GM18907 (cell line): Measurements from ENCODE around the gene BCDIN3D.
"Not testable (repeated sequence)": the region's sequence is repeated elsewhere in the genome, so short reads cannot be mapped to it uniquely, and the experiment has no call there.

Source experiments
- ATAC-seq: cut with Tn5 transposase; IDR thresholded peaks from one replicate; pipeline ENCODE4 v1.9.1; 2021; ENCODE audit warnings: mild to moderate bottlenecking, moderate library complexity; ENCODE audit not compliant: unreplicated experiment

Gene BCDIN3D, protein sequence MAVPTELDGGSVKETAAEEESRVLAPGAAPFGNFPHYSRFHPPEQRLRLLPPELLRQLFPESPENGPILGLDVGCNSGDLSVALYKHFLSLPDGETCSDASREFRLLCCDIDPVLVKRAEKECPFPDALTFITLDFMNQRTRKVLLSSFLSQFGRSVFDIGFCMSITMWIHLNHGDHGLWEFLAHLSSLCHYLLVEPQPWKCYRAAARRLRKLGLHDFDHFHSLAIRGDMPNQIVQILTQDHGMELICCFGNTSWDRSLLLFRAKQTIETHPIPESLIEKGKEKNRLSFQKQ

DNA sequence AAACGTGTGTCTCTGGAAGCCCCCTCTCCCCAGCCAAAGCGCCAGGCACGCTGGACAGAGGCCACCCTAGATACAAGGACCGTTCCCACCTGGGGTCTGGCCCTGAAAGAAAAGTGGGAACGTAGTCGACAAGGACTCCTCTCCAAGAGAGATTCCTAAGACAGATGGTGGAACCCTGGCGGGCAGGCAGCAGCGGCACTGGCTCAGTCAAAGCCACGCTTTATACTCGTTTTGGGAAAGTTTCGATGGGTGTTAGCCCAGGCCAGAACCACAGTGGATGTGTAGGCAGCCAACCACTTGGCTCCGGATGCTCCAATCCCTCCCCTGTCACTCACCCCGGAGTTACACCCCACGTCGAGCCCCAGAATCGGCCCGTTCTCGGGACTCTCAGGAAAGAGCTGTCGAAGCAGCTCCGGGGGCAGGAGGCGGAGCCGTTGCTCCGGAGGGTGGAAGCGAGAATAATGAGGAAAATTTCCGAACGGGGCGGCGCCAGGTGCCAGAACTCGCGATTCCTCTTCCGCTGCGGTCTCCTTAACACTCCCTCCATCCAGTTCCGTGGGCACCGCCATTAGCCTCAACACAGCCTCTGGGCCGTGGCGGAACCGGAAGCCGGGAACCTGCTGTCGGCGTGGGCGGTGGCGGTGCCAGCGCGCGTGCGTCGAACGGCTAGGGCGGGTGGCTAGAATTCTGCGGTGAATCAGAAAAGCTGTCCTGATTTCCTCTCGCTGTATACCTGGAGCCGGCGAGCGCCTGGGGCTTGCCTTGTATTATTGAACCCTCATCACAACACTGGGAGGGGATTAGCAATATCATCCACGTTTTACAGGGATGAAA, at the start of gene BCDIN3D:
TSS of gene BCDIN3D (minus strand) at position 588 of the 834 bp plus-strand sequence. CDS start at position 569, 19 bp downstream.
- peak; percentile 86 for ATAC-seq

DNA sequence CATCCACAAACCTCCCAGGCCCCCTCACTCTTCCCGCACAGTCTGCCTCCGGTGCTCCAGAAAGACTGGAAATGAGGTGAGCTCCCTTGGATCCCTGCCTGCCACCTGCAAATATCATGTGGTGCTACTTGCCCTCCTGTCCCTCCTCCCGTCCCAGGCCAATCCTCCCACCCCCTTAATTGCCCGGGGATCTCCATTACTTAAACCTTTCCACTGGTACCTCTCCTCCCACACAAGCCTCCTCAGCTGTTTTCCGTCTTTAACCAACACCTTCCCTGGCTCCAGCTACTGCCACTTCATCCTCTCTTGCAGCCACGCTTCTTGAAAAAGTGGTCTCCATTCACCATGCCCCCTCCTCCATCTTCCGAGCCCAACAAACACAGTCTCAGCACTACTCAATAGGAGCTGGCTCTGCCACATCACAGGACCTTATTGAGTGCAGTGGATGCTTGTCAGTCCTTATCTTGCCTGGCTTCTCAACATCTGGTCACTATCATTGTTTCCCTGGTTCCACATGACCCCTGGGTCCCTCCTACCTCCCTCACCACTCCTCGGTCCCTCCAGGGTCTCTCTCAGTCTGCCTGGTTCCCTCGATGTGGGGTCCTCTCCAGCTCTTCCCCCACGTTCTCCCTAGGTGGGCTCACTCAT, 49.3 kb upstream of the BCDIN3D start:
- no peak for ATAC-seq

DNA sequence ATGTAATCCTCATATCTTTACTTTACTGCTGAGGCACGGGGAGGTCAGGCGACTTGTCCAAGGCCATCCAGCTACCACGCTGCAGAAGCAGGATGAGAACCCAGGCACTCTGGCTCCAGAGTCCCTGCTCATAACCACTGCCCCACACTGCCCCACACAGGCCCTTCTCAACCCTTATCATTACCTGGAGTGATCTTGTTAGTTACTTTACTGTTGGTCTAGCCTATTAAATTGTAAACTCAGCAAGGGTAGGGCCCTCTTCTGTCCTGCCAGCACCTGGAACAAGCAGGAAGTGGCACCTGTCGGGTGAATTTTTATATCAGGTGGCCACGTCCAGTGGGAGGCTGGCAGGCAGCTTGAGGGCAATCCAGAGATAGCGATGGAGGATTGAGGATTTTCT, 48.6 kb upstream of the BCDIN3D start:
- ATAC-seq = no peak

DNA sequence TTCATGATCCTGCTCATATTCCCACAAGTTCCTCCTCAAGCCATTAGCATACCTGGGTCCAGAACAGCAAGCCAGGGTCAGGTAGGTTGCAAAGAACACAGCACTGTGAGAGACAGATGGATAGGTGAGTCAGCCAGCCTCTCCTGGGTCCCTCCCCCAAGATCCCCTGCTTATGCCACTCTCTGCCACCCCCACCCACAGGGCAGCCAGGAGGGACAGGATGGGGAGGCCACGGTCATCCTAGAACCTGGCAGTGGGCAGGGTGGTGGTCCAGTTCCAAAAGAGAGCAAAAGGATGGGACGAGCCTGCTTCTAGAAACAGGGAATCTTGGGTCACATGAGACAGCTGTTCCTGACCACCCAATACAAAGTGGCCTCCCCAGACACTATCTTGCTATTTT, 48.1 kb upstream of the BCDIN3D start:
- no peak for ATAC-seq

DNA sequence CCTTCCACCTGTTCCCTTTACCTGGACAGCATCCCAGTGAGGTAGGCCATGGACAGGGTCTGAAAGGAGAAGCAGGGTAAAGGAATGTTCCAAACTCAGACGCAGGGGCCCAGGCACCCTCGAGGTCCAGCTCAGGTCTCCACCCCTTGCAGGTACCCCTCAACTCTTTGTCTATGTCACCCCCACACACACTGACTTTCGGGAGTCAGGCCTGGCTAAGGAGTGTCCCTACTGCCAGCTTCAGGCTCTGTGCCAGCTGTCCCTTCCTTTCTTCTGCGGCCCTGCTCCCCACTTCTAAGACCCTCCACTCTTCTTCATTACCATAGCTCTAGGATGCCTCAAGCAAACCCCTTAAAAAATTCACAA, 47.2 kb upstream of the BCDIN3D start:
- no peak for ATAC-seq

DNA sequence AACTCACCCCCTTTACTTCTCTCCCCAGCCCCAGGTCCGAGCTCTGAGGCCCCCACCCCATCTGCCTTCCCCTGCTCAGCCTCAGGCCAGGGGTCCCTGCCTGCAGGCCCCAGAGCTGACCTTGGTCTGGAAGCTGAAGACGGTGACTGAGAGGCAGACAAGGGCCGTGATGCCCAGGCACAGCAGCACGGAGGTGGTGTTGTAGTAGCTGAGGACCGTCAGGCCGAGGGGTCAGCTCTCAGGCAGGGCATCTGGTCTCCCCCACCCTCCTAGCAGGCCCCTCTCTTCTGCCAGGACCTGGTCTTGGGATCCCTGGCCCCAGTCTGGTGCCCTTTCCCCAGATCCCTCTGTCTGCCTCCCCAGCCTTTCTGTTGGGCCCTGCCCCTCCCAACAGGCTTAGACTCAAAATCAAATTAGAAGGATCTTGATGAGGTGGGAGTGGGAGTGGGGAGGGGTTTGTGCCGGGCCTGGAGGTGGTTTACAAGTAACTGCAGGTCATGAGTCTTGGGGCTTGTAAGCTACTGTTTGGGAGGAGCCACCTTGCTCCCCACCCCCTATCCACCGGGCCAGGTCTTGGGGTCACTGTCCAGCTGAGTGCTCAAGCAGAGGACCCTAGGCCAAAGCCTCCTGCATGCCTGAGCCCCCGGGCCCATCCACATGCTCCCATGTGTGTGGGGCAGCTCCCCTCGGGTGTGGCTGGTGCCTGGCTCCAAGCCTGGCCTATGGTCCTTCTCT, 46.6 kb upstream of the BCDIN3D start:
- no peak for ATAC-seq

DNA sequence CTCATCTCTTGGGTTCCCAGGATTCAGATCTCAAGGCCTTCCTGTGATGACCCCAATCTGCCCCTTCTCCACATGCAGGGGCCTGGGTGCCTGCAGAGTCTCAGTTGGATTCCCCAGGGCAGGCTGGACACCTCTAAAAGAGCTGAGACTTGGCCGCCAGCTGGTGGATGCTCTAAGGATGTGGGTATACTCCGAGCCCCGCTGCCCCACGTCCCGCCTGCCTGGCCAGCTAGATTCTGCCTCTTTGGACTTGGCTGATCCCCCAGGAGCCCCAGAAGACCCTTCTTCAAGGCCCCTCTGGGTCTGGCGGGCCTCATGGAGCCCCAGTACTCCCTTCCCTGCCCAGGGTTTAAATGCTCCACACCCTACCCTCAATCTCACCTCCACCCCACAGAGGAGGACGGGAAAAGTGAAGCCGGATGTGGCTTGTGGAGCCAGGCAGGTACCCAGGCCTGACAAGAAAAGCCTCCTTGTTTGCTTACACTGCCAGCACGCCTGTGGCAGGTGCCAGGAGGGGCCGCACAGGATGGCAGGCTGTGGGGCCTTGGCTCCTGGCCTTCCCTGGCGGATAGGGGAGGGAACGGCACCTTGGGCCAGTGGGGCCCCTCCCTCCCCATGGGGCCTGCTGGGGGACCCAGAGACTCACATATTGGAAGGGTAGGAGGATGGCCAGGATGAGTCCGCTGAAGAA, 45.7 kb upstream of the BCDIN3D start:
- ATAC-seq = no peak

DNA sequence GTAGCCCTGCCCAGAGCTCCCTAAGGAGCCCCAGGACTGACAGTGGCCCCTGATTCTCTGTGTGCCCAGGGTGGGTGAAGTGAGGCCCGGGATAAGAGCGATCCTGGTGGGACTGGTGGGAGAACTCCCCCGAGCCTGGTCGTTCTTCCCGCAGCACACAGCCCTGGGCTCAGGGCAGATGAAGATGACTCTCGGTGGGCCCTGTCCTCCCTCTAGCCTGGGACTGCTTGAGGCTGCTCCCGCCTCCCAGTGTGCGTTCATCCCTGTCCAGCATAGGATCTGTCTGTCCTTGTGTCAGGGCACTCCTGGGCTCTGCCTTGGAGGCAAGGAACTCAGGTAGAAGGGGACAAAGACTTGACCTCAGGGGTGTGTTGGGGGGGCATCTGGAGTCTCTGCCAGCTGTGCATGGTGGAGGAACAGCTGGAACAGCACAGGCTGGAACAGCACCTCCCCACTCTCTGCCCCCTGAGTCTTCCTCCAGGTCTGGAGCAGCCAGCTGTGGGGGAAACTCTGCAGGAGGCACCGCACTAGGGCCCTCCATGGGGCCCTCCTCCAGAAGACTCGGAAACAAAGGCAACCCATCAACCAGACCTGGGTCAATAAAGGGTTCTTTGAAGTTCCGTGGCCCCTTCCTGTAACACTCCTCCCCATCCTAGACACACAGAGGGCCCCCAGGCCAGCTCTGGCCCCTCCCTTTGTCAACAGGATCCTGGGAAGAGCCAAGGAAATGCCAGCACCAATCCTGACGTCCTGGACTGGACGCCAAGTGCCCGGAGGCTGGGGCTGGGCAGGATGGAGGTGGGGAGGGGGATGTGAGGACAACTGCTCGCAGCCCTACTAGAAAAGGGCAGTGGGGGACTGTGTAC, 44.9 kb upstream of the BCDIN3D start:
- ATAC-seq = no peak

DNA sequence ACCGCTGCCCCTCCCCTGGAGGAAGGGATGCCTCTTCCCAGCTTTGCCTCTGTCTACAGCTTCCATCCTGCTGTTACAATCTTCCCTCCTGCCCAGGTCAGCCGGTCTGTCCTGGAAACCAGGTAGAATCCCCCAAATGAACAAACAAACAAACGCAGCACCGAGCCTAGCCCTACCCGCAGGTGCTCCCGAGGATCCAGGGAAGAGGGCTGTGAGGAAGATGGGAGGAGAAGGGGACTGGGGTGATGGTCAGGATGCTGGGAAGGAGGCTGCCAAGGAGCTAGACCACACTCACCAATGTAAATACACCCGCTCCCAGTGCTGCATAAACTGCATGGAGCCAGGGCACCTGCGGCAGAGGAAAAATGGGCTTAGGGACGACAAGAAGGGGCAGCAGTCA, 44.2 kb upstream of the BCDIN3D start:
- ATAC-seq = no peak

DNA sequence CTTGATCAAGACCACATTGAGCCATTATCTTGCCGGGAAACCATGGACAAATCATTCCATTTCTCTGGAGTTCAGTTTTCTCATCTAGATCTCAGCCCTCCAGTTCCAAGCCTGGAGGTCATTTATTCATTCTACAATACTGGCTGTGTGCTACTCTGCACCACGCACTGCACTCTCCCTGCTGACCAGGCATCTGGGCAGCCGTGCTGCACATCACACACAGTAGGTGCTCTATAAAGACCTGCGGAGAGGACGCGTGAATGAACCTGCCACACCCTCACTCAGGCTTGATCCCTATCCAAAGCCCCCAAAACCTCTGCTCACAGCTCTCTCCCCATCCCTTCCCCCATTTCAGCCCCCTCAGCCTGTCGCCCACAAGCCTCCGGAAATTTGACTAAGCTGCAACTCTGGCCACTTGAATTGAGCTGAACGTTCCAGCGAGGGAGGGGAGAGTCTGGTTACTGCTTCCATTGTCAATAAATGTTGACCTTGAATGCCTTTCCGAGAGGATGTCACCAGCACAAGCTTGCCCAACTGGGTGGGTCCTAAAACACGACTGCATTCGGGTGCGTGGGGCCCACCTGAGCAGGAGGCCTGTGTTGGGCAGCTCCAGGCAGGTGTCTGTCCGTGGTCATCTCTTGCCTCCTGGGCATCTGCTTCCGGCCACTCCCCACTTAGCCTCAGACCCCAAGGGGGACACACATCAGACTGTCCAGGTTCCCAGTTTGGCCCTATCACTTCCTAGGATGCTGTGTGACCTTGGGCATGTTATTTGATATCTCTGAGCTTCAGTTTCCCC, 43.0 kb upstream of the BCDIN3D start:
- no peak for ATAC-seq

DNA sequence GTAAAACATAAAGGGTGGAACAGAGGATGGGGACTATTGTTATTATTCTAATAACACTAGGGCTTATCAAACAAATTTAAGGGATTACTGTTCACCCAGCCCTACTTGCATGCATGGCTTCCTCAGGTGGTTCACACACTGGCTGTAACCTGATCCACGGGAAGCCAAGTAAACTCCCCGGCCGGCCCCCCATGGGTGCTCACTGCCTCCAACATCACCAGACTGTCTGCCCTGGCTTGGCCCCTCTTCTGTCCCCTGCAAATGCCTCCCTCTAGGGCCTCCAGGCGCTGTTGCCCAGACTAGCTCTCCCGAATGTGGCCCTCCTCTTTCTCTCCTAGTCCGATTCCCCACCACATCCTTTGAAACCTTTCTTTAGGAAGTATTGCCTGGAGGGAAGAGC, 42.2 kb upstream of the BCDIN3D start:
- no peak for ATAC-seq

DNA sequence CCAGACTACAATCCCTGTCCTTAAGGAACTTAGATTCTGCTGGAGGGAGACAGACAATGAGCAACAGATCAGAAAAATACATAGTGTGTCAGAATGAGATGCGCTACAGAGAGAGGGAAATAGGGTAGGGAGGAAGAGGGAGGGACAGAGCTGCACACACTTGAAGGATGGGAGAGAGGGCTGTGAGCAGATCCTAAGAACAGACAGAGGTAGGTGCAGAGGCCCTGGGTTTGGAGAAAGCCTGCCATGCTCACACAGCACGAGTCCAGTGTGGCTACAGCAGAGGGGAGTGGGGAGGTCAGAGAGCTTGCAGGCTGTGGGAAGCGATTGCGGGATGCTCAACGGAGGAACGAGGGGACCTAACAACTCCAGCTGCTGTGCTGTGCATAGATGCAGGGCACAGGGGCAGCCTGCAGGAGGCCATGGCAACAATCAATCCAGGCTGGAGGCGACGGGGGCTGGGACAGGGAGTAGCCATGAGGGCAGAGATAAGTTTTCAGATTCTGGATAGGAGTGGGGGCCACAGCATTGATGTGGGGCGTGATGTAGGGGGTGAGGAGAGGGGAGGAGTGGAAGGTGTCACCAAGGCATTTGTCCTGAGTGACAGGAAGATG, 40.1 kb upstream of the BCDIN3D start:
- ATAC-seq = no peak

DNA sequence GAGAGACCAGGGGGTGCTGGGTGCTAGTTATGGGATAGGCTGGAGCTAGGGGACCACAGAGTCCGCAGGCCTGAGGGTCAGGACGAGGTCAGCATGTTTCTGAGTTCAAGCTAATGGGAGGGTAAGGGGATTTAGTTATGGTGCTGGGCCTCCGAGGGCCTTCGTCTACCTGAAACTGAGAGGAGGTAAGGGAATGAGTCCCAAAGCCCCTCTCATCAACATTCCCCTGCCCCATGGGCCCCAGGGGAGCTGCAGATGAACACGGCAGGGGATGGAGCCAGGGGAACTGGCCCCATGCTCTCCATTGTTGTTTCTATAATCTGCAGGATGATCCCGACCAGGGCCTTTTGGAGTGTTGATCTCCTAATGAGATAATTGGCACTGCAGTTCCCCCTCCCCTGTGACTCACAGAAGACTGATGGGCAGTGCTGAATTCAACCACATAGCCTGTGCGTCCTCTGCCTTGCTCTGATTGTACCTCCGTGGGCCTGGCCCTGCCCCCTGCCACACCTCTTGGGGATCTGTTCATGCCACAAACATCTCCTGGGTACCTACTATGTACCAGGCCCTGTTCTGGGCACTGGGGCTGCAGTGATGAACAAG, 39.4 kb upstream of the BCDIN3D start:
- no peak for ATAC-seq

DNA sequence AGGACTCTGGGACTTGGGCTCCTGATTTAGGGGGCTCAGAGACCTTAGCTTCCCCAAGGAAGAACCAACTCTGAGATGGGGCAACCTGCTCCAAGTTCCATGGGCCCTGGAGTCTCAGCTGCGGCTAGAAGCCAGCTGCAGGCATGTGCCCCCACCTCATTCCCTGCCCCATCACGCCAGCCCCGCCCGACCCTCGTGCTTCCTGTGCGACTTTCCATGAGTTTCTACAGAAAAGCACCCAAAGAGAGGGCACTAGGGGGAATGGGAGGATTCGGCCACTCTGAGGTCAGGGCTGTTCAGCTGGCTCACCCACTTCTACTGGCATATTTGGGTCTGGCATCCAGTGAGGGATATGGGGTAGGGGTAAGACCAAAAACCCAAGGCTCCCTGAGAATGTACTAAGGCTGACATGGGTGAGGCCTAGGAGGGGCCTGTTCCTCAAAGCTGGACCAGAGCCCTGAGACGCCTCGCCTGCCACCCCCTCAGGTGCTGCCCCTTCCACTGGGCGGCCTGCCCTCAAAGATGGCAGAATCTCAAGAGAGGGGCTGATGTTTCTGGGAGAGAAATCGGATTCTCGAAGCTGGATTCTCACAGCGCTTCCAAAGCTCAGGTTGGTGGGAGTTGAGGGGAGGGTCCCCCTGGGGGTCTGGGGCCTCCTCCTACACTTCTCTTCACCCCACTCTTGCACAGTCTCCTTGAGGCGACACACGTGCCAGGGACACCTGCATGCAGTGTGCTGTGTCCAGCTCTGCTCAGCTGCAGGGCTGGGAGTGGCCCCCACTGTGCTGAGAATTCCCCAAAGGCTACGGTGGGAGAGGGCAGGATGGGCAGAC, 38.7 kb upstream of the BCDIN3D start:
- no peak for ATAC-seq

DNA sequence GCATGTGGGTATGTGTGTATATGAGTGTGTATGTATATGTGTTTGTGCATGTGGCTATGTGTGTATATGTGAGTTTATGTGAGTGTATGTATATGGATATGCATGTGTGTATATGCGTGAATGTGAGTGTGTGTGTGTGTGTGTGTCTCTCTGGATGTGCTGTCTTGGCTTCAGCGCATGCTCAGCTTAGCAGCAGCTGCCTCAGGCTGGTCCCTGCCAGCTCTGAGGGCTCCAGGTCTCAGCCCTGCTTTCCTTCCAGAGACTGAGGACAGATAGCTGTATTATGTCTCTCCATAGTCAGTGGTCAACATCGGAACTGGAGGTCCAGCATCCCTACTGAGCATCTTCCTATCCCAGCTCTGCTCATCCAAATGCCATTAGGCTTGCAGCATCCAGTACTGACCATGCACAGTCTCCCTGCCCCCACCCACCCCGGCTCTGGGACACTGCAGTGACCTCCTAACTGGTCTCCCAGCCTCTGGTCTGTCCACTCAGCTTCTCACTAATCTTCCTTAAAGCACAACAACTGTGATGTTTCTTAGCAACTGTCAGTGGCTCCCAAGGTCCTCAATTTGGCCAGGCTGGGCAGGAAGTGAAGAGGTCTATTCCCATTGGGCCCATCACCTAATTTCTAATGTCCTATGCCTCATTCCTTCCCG, 38.0 kb upstream of the BCDIN3D start:
- no peak for ATAC-seq

DNA sequence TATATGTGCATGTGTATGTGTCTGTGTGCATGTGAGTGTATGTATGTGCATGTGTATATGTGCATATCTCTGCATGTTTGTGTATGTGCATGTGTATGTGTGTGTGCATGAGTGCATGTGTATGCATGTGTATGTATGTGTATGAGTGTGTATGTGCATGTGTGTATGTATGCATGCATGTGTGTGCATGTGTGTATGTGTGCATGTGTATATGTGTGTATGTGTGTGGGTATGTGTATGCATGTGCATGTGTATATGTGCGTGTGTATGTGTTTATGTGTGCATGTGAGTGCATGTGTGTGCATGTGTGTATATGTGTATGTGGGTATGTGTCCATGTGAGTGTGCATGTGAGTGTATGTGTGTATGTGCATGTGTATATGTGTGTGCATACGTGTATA, 36.2 kb upstream of the BCDIN3D start:
- not testable (repeated sequence) for ATAC-seq

DNA sequence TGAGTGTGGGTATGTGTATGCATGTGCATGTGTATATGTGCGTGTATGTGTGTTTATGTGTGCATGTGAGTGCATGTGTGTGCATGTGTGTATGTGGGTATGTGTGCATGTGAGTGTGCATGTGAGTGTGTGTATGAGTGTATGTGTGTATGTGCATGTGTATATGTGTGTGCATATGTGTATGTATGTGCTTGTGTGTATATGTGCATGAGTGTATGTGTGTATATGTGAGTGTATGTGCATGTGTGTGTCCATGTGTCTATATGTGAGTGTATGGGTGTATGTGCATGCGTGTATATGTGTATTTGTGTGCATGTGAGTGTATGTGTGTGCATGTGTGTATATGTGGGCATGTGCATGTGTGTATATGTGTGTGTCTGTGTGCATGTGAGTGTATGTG, 35.1 kb upstream of the BCDIN3D start:
- ATAC-seq = no peak
